Neural cell (in vitro differentiated cells): ENCODE measurements around the gene GSK3B. TPM values are rescaled to one million over a fixed set of nuclear protein-coding genes. Genes with fewer than 3 reads are reported as not detected.

Source experiments
- H2AFZ ChIP-seq: fragments of 200-600, 300-800 bp; sonication (generic), shearing (Covaris generic); 2 replicates; pipeline ENCODE4 v1.6.0; 2014; ENCODE audit warnings: low read depth, mild to moderate bottlenecking, antibody characterized with exemption, low read length, moderate library complexity
- H3F3A ChIP-seq: fragments of 200-600 bp; shearing (Covaris generic); 2 replicates; pipeline ENCODE4 v1.6.1; 2016; ENCODE audit warnings: mild to moderate bottlenecking, moderate library complexity, mixed read lengths, antibody characterized with exemption, low read length; ENCODE audit not compliant: insufficient read depth, poor library complexity, severe bottlenecking
- H3K27ac ChIP-seq: fragments of 200-600, 300-800 bp; sonication (generic), shearing (Covaris generic); 2 replicates; pipeline ENCODE4 v1.5.1; 2014; ENCODE audit warnings: mild to moderate bottlenecking, low read length, moderate library complexity
- H3K27me3 ChIP-seq: fragments of 300-800, 200-600 bp; sonication (generic), shearing (Covaris generic); 2 replicates; pipeline ENCODE4 v1.6.0; 2014; ENCODE audit warnings: mild to moderate bottlenecking, low read depth, low read length, moderate library complexity; ENCODE audit not compliant: insufficient read depth
- H3K36me3 ChIP-seq: fragments of 300-800, 200-600 bp; sonication (generic), shearing (Covaris generic); 2 replicates; pipeline ENCODE4 v1.5.1; 2014; ENCODE audit warnings: mild to moderate bottlenecking, antibody characterized with exemption, low read length, moderate library complexity; ENCODE audit not compliant: insufficient read depth
- H3K4me2 ChIP-seq: fragments of 300-800, 200-600 bp; sonication (generic), shearing (Covaris generic); 2 replicates; pipeline ENCODE4 v1.6.0; 2014; ENCODE audit warnings: mild to moderate bottlenecking, low read length
- H3K4me3 ChIP-seq: fragments of 300-800, 200-600 bp; sonication (generic), shearing (Covaris generic); 2 replicates; pipeline ENCODE4 v1.5.1; 2014; ENCODE audit warnings: mild to moderate bottlenecking, low read length, moderate library complexity
- H3K79me2 ChIP-seq: fragments of 200-600 bp; shearing (Covaris generic); replicated peaks from 2 replicates; pipeline ENCODE4 v1.6.0; 2014; ENCODE audit warnings: mild to moderate bottlenecking, low read length, moderate library complexity; ENCODE audit not compliant: insufficient read depth
- H3K9ac ChIP-seq: fragments of 300-800, 200-600 bp; sonication (generic), shearing (Covaris generic); 2 replicates; pipeline ENCODE4 v1.6.1; 2016; ENCODE audit warnings: mild to moderate bottlenecking, low read length, mixed read lengths
- H3K9me2 ChIP-seq: fragments of 200-600 bp; shearing (Covaris generic); 2 replicates; pipeline ENCODE4 v1.6.1; 2016; ENCODE audit warnings: mild to moderate bottlenecking, low read length, mixed read lengths; ENCODE audit not compliant: insufficient read depth
- H3K9me3 ChIP-seq: fragments of 200-600, 300-800 bp; sonication (generic), shearing (Covaris generic); 2 replicates; pipeline ENCODE4 v1.6.1; 2016; ENCODE audit warnings: mild to moderate bottlenecking, mixed run types, low read length, moderate library complexity, mixed read lengths
- H4K20me1 ChIP-seq: fragments of 200-600 bp; shearing (Covaris generic); 2 replicates; pipeline ENCODE4 v1.6.1; 2016; ENCODE audit warnings: mild to moderate bottlenecking, mixed run types; ENCODE audit not compliant: insufficient read depth
- CTCF ChIP-seq: fragments of 450-650 bp; IDR thresholded peaks from 2 replicates; pipeline ENCODE4 v1.5.1; 2014; ENCODE audit warnings: antibody characterized with exemption, mild to moderate bottlenecking, moderate library complexity; ENCODE audit not compliant: poor library complexity, severe bottlenecking
- EZH2 ChIP-seq: fragments of 200-600, 300-800 bp; shearing (Covaris generic), sonication (generic); IDR thresholded peaks from 2 replicates; pipeline ENCODE4 v1.6.1; 2014; ENCODE audit warnings: antibody characterized with exemption, low read length, borderline replicate concordance, mild to moderate bottlenecking; ENCODE audit not compliant: insufficient read depth, poor library complexity, severe bottlenecking
- MXI1 ChIP-seq: fragments of 450-650 bp; conservative IDR thresholded peaks from 2 replicates; pipeline ENCODE4 v1.6.1; 2014; ENCODE audit warnings: antibody characterized with exemption, mild to moderate bottlenecking; ENCODE audit not compliant: poor library complexity, severe bottlenecking
- RAD21 ChIP-seq: fragments of 450-650 bp; conservative IDR thresholded peaks from 2 replicates; pipeline ENCODE4 v1.6.1; 2014; ENCODE audit warnings: antibody characterized with exemption, mild to moderate bottlenecking, moderate library complexity
- SMC3 ChIP-seq: fragments of 450-650 bp; conservative IDR thresholded peaks from 2 replicates; pipeline ENCODE4 v1.6.1; 2014; ENCODE audit warnings: antibody characterized with exemption, mild to moderate bottlenecking, moderate library complexity; ENCODE audit not compliant: poor library complexity
- TAF1 ChIP-seq: IDR thresholded peaks from 2 replicates; pipeline ENCODE4 v1.6.1; 2012; ENCODE audit warnings: low read depth
- polyA plus RNA-seq: library from polyadenylated mRNA; depleted of rRNA; stranded (reverse); fragments of >200 nt; gene quantifications from 2 replicates; pipeline ENCODE4 v1.2.3, GENCODE V29; 2014
- TF ChIP-seq, protein P1 (sequence below): IDR thresholded peaks from 2 replicates; pipeline ENCODE4 v1.6.1; 2012; ENCODE audit warnings: borderline replicate concordance

The GSK3B gene
- polyA plus RNA-seq, 1 donor from 2014 or later: 48.5 TPM

DNA sequence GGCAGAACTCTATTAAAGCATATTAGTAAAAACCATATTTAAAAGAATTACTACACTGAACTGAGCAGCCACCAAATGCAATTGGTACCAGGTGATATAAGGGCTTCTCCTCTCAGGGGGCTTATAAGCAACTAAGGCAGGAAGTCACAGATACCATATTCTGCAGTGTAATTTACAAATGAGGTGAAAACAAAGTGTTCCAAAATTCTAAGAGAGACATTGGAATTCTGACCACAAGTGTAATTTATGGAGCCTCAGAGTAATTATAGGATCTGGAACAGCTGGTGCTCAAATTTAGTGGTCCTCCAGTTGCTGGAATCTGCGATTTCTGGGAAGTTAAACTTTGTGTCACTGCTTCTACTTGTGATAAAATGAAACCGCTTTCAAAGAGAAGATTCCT lies 315.4 kb downstream of the GSK3B start:
- no peaks in the 10 kb centered on the region for H3K36me3 ChIP-seq
- no peak overlapping the region for H3K4me2 ChIP-seq
- H3K9ac ChIP-seq: no peak overlapping the region
- no peak overlapping the region for H3K27ac ChIP-seq
- no peaks in the 10 kb centered on the region for H3K27me3 ChIP-seq
- H4K20me1 ChIP-seq: no peaks in the 10 kb centered on the region
- H3F3A ChIP-seq: no peaks in the 10 kb centered on the region
- TF ChIP-seq EZH2 (no peak), MXI1 (no peak), RAD21 (no peak)
- TF ChIP-seq, protein P1, sequence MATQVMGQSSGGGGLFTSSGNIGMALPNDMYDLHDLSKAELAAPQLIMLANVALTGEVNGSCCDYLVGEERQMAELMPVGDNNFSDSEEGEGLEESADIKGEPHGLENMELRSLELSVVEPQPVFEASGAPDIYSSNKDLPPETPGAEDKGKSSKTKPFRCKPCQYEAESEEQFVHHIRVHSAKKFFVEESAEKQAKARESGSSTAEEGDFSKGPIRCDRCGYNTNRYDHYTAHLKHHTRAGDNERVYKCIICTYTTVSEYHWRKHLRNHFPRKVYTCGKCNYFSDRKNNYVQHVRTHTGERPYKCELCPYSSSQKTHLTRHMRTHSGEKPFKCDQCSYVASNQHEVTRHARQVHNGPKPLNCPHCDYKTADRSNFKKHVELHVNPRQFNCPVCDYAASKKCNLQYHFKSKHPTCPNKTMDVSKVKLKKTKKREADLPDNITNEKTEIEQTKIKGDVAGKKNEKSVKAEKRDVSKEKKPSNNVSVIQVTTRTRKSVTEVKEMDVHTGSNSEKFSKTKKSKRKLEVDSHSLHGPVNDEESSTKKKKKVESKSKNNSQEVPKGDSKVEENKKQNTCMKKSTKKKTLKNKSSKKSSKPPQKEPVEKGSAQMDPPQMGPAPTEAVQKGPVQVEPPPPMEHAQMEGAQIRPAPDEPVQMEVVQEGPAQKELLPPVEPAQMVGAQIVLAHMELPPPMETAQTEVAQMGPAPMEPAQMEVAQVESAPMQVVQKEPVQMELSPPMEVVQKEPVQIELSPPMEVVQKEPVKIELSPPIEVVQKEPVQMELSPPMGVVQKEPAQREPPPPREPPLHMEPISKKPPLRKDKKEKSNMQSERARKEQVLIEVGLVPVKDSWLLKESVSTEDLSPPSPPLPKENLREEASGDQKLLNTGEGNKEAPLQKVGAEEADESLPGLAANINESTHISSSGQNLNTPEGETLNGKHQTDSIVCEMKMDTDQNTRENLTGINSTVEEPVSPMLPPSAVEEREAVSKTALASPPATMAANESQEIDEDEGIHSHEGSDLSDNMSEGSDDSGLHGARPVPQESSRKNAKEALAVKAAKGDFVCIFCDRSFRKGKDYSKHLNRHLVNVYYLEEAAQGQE: no peak
- peaks cover 3% of the 10 kb centered on the region for H3K9me3 ChIP-seq
- H3K9me2 ChIP-seq: no peaks in the 10 kb centered on the region
- no peak overlapping the region for H2AFZ ChIP-seq
- H3K4me3 ChIP-seq: no peak overlapping the region
- H3K79me2 ChIP-seq: no peaks in the 10 kb centered on the region

- Histone ChIP-seq H3K4me2 (no peak overlapping the region), H3K27me3 (no peaks in the 10 kb centered on the region), H3K9me3 (peaks cover 3% of the 10 kb centered on the region), H3K79me2 (no peaks in the 10 kb centered on the region), H3K4me3 (no peak overlapping the region), H3K9ac (no peak overlapping the region), H3K36me3 (no peaks in the 10 kb centered on the region), H3K27ac (no peak overlapping the region), H3F3A (no peaks in the 10 kb centered on the region), H3K9me2 (no peaks in the 10 kb centered on the region), H2AFZ (no peak overlapping the region), H4K20me1 (no peaks in the 10 kb centered on the region)
- no peak for TF ChIP-seq TAF1
- TF ChIP-seq CTCF: no peak
- no peak for TF ChIP-seq RAD21
- TF ChIP-seq, protein P1: no peak
- no peak for TF ChIP-seq MXI1
- TF ChIP-seq SMC3: no peak
Measured at GRCh38 chr3:119778176-119778575, 316.1 kb downstream of the GSK3B start.
